A549 treated with CpdA at 1 μM for 4 hours (cell line): ENCODE results near the gene DBNL. TPM values are rescaled to one million over a fixed set of nuclear protein-coding genes. Genes with fewer than 3 reads are reported as not detected.

Experiments
- total RNA-seq: library from RNA; stranded (reverse); fragments of 200-300 nt; extraction: Qiagen RNA extraction; gene quantifications from 5 replicates; pipeline ENCODE4 v1.2.3, GENCODE V29; 2022; ENCODE audit warnings: low read depth

Gene DBNL
- total RNA-seq: 61.7 to 70.9 TPM (median 66.3 TPM) in 5 replicates

DNA sequence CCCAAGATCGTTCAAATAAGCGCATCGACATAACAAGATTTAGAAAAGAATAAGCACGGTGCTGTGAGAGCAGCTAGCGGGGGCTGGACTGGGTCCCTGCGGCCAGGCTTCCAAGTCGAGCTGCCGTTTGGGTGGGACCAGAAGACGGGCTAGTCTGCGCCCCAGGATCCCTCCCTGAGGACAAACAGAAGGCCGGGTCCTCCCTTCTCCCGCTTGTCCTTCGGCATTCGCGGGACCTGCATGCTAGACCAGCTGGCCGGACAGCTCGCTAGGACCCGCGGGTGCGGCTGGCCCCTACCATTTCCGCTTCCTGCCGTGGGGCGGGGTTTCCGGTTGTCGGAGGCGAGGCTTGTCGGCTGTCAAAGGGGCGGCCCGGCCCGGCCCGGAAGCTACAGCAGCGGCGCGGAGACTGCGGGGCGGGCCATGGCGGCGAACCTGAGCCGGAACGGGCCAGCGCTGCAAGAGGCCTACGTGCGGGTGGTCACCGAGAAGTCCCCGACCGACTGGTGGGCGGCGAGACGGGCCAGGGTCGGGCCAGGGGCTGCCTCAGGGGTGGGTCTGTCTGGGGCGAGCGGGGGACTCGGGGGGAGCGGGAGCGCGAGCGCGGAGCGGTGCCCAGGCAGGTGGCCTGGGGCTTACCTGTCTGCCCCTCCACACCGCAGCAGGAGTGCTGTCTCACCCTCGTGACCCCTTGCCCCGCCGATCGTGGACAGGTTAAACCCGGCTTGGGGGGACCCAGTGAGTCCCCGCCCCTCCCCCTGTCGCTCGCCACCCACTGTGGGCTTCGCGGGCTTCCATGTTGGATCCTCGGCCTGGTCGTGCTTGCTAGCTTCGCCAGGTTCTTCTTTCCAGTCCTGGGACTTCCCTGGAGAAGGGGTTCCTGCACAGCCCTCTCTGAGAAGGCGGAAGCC lies at the start of gene DBNL:
TSS of gene DBNL (plus strand) at position 388 of the 911 bp plus-strand sequence. CDS start at position 424, 36 bp downstream.

DNA sequence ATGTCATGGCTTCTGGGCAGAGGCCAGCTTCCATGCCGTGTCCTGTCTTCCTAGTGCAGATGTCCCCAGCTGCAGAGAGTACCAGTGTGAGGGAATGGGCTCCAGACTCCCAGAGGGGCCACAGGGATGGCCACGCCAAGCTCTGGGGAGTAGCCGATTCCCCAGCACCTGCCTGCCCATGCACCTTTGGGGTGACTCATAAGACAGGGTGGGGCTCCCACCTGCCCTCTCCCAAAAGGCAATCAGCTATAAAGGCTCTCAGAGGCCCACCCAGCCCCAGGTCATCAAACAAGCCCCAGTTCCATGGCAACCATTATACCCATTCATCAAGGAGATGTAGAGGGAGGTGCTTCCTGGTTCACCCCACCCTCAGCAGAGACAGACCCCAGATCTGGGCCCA lies 47.0 kb upstream of the DBNL start, which contains the start of gene SPDYE1:
TSS of gene SPDYE1 (plus strand) at position 366 of the 400 bp plus-strand sequence. CDS start 2,053 bp downstream, outside the sequence.

DNA sequence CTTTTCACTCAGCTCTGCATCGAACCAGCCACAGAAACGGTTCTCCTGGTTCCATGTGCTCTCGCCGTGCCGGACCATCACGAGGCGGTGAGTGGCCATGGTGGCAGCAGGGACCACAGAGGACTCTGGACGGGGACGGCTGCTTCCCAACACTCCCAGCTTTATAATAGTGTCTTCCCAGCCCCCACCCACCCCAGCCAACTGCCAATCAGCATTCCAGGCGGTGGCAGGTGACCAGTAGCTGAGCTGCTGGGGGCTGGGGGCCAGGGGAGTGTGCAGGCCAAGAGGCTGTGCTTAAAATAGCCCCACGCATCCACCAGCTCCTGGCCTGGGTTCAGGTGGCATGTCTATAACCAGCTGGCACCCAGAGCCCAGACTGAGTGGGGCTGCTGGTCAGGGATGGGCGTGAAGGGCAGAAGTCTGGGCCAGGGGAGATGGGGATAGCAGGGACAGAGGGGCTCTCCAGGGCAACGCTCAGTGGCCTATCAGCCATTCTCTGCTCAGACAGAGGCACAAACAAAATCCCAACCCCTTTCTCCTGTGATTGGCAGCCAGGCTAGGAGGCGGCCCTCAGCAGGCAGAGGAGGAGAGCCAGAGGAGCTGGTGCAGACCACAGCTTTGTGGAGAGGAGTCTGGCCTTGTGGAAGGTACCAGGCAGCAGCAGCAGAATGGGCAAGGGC lies 21.1 kb downstream of the DBNL start, which contains the start of gene PGAM2:
TSS of gene PGAM2 (minus strand) at position 137 of the 680 bp plus-strand sequence. CDS start at position 99, 38 bp downstream.

DNA sequence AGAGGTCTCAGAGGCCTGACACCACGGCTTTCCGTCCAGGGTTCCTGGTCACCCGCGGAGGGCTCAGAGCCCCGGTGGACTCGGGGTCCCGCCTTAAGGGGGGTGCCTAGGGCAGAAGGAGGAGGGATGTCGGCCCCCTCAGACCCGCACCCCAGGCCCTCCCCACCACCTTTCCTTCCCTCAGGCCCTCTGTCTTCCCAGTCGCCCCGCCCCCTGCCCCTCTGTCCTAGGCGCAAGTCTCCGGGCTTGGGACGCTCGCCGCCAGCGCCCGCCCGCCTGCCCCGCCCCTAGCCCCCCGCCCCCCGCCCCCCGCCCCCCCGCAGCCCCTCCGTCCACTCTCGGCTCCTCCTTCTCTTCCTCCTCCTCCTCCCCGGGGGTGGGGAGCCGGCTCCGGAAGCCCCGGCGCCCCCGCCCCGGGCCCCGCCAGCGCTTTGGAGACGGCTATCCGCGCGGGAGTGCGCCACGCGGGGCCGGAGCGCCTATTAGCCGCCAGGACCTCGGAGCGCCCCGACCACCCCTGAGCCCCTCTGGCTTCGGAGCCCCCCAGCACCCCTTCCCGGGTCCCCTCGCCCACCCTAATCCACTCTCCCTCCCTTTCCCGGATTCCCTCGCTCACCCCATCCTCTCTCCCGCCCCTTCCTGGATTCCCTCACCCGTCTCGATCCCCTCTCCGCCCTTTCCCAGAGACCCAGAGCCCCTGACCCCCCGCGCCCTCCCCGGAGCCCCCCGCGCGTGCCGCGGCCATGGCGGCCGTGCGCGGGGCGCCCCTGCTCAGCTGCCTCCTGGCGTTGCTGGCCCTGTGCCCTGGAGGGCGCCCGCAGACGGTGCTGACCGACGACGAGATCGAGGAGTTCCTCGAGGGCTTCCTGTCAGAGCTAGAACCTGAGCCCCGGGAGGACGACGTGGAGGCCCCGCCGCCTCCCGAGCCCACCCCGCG lies 59.7 kb downstream of the DBNL start, which contains the start of gene AEBP1:
TSS of gene AEBP1 (plus strand) at position 423 of the 937 bp plus-strand sequence. CDS start at position 744, 321 bp downstream.

Other genes starting within 250 kb of the DBNL start
- 225 to 269 TPM (median 243 TPM) in 5 replicates for gene MRPS24, start 175.2 kb upstream of the DBNL start, total RNA-seq
- gene URGCP, start 138.1 kb upstream of the DBNL start, total RNA-seq: 25.8 to 29.6 TPM (median 28.3 TPM) in 5 replicates
- gene UBE2D4, start 118.3 kb upstream of the DBNL start, total RNA-seq: 9.5 to 11.7 TPM (median 10.4 TPM) in 5 replicates
- gene SPDYE1, start 46.8 kb upstream of the DBNL start, total RNA-seq: not detected in 5 replicates
- not detected in 5 replicates for gene PGAM2, start 20.9 kb downstream of the DBNL start, total RNA-seq
- gene POLM, start 37.8 kb downstream of the DBNL start, total RNA-seq: 5.7 to 9.1 TPM (median 8.1 TPM) in 5 replicates
- gene AEBP1, start 59.6 kb downstream of the DBNL start, total RNA-seq: 0.05 TPM in 1 of 5 replicates, not detected in the others
- 137 to 168 TPM (median 158 TPM) in 5 replicates for gene POLD2, start 78.8 kb downstream of the DBNL start, total RNA-seq
- not detected in 5 replicates for gene MYL7, start 96.6 kb downstream of the DBNL start, total RNA-seq
- 0.02 TPM in 1 of 5 replicates, not detected in the others for gene GCK, start 144.7 kb downstream of the DBNL start, total RNA-seq
- gene YKT6, start 156.3 kb downstream of the DBNL start, total RNA-seq: 119 to 124 TPM (median 122 TPM) in 5 replicates